Lower leg skin (tissue), 3 donors: ENCODE measurements around the gene STRBP.

Experiments
- POLR2A ChIP-seq, 2 donors: fragments of 450-650 bp; IDR thresholded peaks; one replicate each; pipeline ENCODE4 v1.6.1; 2016 to 2017; ENCODE audit warnings: antibody characterized with exemption in 2 of 2, mild to moderate bottlenecking in 1 of 2, moderate library complexity in 1 of 2
- TF ChIP-seq, protein P1 (sequence below), 3 donors: fragments of 450-650 bp; IDR thresholded peaks; one replicate each; pipeline ENCODE4 v1.5.1; 2016; ENCODE audit warnings: antibody characterized with exemption in 3 of 3, mild to moderate bottlenecking in 3 of 3, moderate library complexity in 2 of 3

DNA sequence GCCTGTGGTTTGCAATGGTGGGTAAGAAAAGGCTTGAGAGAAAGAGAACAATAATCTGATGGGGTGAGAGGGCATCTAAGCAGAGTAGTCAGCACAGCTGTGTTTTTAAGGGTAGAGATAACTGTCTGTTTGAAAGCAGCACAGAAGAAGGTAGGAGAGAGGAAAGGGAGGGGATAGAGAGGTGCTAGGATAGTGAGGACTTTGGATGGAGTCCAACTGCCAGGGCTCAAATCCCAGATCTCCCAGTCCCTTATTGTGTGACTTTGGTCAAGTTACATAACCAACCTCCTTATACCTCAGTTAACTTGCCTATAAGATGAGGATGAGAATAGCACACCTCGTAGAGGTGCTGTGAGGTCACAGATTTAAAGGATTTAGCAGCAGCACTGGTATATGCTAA lies 179.3 kb downstream of the STRBP start:
- TF ChIP-seq, protein P1, sequence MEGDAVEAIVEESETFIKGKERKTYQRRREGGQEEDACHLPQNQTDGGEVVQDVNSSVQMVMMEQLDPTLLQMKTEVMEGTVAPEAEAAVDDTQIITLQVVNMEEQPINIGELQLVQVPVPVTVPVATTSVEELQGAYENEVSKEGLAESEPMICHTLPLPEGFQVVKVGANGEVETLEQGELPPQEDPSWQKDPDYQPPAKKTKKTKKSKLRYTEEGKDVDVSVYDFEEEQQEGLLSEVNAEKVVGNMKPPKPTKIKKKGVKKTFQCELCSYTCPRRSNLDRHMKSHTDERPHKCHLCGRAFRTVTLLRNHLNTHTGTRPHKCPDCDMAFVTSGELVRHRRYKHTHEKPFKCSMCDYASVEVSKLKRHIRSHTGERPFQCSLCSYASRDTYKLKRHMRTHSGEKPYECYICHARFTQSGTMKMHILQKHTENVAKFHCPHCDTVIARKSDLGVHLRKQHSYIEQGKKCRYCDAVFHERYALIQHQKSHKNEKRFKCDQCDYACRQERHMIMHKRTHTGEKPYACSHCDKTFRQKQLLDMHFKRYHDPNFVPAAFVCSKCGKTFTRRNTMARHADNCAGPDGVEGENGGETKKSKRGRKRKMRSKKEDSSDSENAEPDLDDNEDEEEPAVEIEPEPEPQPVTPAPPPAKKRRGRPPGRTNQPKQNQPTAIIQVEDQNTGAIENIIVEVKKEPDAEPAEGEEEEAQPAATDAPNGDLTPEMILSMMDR (IDR thresholded peaks at IDR 0.05), result no peak
- TF ChIP-seq POLR2A (IDR thresholded peaks at IDR 0.05), result no peak
